ENCODE data around the gene ZNF823.
A peak's percentile ranks its signal among the peaks of the same experiment; 100 is the strongest.

The ZNF823 gene

GRCh38 chr19:11738746-11739620 is at the start of gene ZNF823 (continued):
- TF ChIP-seq ZNF670 (tag by site-specific recombination; IDR thresholded peaks at IDR 0.05; ENCODE audit: low read depth) (no peak), ZNF530 (tag by site-specific recombination; IDR thresholded peaks at IDR 0.05; ENCODE audit: low read depth) (no peak), ZNF837 (tag by site-specific recombination; IDR thresholded peaks at IDR 0.05) (no peak), ZIC2 (tag by site-specific recombination; IDR thresholded peaks at IDR 0.05) (peak; percentile 55), ZNF223 (tag by site-specific recombination; IDR thresholded peaks at IDR 0.05) (no peak), ZNF639 (tag by site-specific recombination; IDR thresholded peaks at IDR 0.05) (0 out of 2 replicates have a peak, but pooled peaks have one; percentile 31), ZNF121 (tag by site-specific recombination; IDR thresholded peaks at IDR 0.05) (no peak), TRIM28 (IDR thresholded peaks at IDR 0.05; ENCODE audit: borderline replicate concordance, low read length) (no peak), KLF10 (tag by site-specific recombination; IDR thresholded peaks at IDR 0.05) (no peak), ZNF394 (tag by site-specific recombination; IDR thresholded peaks at IDR 0.05; ENCODE audit: borderline replicate concordance) (no peak; the same call in 1 of the 2 replicates), ZBTB6 (tag by site-specific recombination; IDR thresholded peaks at IDR 0.05) (peak; percentile 85), ZBTB8A (tag by site-specific recombination; IDR thresholded peaks at IDR 0.05) (0 out of 2 replicates have a peak, but pooled peaks have one; percentile 8), MEIS1 (CRISPR knock-in tag; IDR thresholded peaks at IDR 0.05; ENCODE audit: borderline replicate concordance) (no peak), ZEB2 (tag by site-specific recombination; IDR thresholded peaks at IDR 0.05) (no peak), FEZF1 (tag by site-specific recombination; IDR thresholded peaks at IDR 0.05) (no peak), ZNF133 (tag by site-specific recombination; IDR thresholded peaks at IDR 0.05) (no peak), SCRT2 (tag by site-specific recombination; IDR thresholded peaks at IDR 0.05) (peak; percentile 88), KLF17 (tag by site-specific recombination; IDR thresholded peaks at IDR 0.05) (no peak), KLF7 (tag by site-specific recombination; IDR thresholded peaks at IDR 0.05; ENCODE audit: borderline replicate concordance) (no peak), ZNF514 (tag by site-specific recombination; IDR thresholded peaks at IDR 0.05) (no peak), ZBTB20 (tag by site-specific recombination; IDR thresholded peaks at IDR 0.05) (peak; percentile 75), ZNF548 (tag by site-specific recombination; IDR thresholded peaks at IDR 0.05) (no peak), BCL11A (tag by site-specific recombination; IDR thresholded peaks at IDR 0.05; ENCODE audit: low read depth) (no peak), ZNF549 (tag by site-specific recombination; IDR thresholded peaks at IDR 0.05) (no peak), ZNF692 (tag by site-specific recombination; IDR thresholded peaks at IDR 0.05) (peak; percentile 98), ZBTB10 (tag by site-specific recombination; IDR thresholded peaks at IDR 0.05) (no peak), ZSCAN4 (tag by site-specific recombination; IDR thresholded peaks at IDR 0.05) (0 out of 2 replicates have a peak, but pooled peaks have one; percentile 28), ZNF37A (tag by site-specific recombination; IDR thresholded peaks at IDR 0.05) (0 out of 2 replicates have a peak, but pooled peaks have one; percentile 11), ZBTB26 (tag by site-specific recombination; optimal IDR thresholded peaks at IDR 0.05) (peak; percentile 31), ZFHX2 (tag by site-specific recombination; conservative IDR thresholded peaks at IDR 0.05) (no peak)

Measured in HEK293 (cell line).